ELR (cell line): ENCODE results near the gene PXMP2.

Experiments used
- DNase-seq: peaks from one replicate; pipeline ENCODE4 v3.0.0-alpha.2; 2015; ENCODE audit warnings: low read depth

PXMP2 gene

GRCh38 chr12:132695431-132695830 is 8.0 kb downstream of the PXMP2 start:
- DNase-seq: no peak

GRCh38 chr12:132698341-132698740 is 11.0 kb downstream of the PXMP2 start:
- no peak for DNase-seq

GRCh38 chr12:132700212-132700822 is 12.9 kb downstream of the PXMP2 start:
- DNase-seq: peak; percentile 32

GRCh38 chr12:132702640-132703039 is 15.3 kb downstream of the PXMP2 start:
- no peak for DNase-seq

- DNase-seq: no peak
Observed at GRCh38 chr12:132703641-132704040, 16.3 kb downstream of the PXMP2 start.

- no peak for DNase-seq
Observed at GRCh38 chr12:132707241-132707640, 19.9 kb downstream of the PXMP2 start.

- no peak for DNase-seq
Observed at GRCh38 chr12:132708150-132708549, 20.8 kb downstream of the PXMP2 start.

- DNase-seq: no peak
Observed at GRCh38 chr12:132710043-132710404, 22.6 kb downstream of the PXMP2 start.

GRCh38 chr12:132710405-132711079 is 23.2 kb downstream of the PXMP2 start, which contains the start of gene PGAM5:
Gene PGAM5 (plus strand): TSS chr12:132710842. CDS start chr12:132710877, 35 bp downstream.
- peak; percentile 85 for DNase-seq

GRCh38 chr12:132711080-132711843 is 23.9 kb downstream of the PXMP2 start:
- peak; percentile 51 for DNase-seq

GRCh38 chr12:132713123-132713522 is 25.7 kb downstream of the PXMP2 start:
- DNase-seq: no peak

- no peak for DNase-seq
Observed at GRCh38 chr12:132715874-132716273, 28.5 kb downstream of the PXMP2 start.

GRCh38 chr12:132716356-132716755 is 29.0 kb downstream of the PXMP2 start:
- no peak for DNase-seq

GRCh38 chr12:132717011-132717410 is 29.6 kb downstream of the PXMP2 start:
- DNase-seq: no peak

GRCh38 chr12:132717531-132718387 is 30.4 kb downstream of the PXMP2 start:
- DNase-seq: peak; percentile 33

GRCh38 chr12:132718644-132719043 is 31.3 kb downstream of the PXMP2 start:
- DNase-seq: no peak

- DNase-seq: peak; percentile 55
Observed at GRCh38 chr12:132719141-132719953, 32.0 kb downstream of the PXMP2 start.

- DNase-seq: no peak
Observed at GRCh38 chr12:132719954-132720324, 32.6 kb downstream of the PXMP2 start.

GRCh38 chr12:132720606-132721345 is 33.4 kb downstream of the PXMP2 start:
- no peak for DNase-seq

- DNase-seq: peak; percentile 46
Observed at GRCh38 chr12:132723015-132723763, 35.8 kb downstream of the PXMP2 start.
